Activated CD8-positive, alpha-beta memory T cell treated with anti-CD3 and anti-CD28 coated beads, Interleukin-2, amount 10 ng/mL, durations not matched to agents 7 days and 5 days (primary cell): ENCODE results near the gene DGKB. TPM values are rescaled to one million over a fixed set of nuclear protein-coding genes. Genes with fewer than 3 reads are reported as not detected.

ENCODE experiments used
- ATAC-seq: fragments of 150-1000 bp; cut with Tn5 transposase; one replicate; pipeline ENCODE4 v1.10.0; 2021; ENCODE audit warnings: moderate library complexity
- CTCF ChIA-PET: fragments of 350-600 bp; sonication (Branson Sonifier 250); formaldehyde crosslinking; loops from one replicate; lab custom pipeline; 2021; ENCODE audit warnings: antibody characterized with exemption; lab: Charles Lee
- DNase-seq: peaks from one replicate; pipeline ENCODE4 v3.0.0-alpha.2; 2020
- H3K27ac Mint-ChIP-seq: one replicate; pipeline ENCODE4 v1.8.0; 2021; ENCODE audit warnings: mild to moderate bottlenecking, mixed read lengths
- H3K27me3 Mint-ChIP-seq: one replicate; pipeline ENCODE4 v1.8.0; 2021; ENCODE audit warnings: mixed read lengths
- H3K36me3 Mint-ChIP-seq: one replicate; pipeline ENCODE4 v1.8.0; 2021; ENCODE audit warnings: mild to moderate bottlenecking, mixed read lengths
- H3K4me1 Mint-ChIP-seq: one replicate; pipeline ENCODE4 v1.8.0; 2021; ENCODE audit warnings: mixed read lengths
- H3K4me3 Mint-ChIP-seq: one replicate; pipeline ENCODE4 v1.8.0; 2021; ENCODE audit warnings: mild to moderate bottlenecking, moderate library complexity, mixed read lengths
- H3K9me3 Mint-ChIP-seq: one replicate; pipeline ENCODE4 v1.8.0; 2022; ENCODE audit warnings: low read depth, mixed read lengths
- total RNA-seq, 2 experiments: library from RNA; stranded (reverse); gene quantifications; one replicate each; pipeline ENCODE4 v1.2.3, GENCODE V29; 2021

Gene DGKB
- total RNA-seq, 2 experiments from 2014 or later = not detected

DNA sequence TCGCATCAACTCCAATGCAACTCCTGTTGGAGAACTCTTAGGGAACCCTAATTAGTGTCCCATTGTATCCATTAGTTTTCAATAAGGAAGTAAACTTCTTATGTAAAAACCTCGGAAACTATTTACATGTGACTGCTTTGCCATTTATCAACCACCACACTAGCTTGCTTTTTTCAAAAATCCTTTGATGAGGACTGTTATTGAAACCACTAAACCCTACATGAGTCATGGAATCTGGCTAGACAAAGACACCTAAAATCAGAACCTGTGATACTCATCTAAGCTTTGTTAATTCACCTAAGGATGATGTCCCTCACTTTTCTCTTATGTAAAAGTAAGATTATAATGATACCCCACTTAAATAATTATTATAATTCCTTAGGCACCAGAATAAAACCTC lies 499.0 kb downstream of the DGKB start:
- ATAC-seq (no peak), DNase-seq (no peak)
- no peaks in the 10 kb centered on the region for H3K4me1 Mint-ChIP-seq
- H3K27me3 Mint-ChIP-seq = no peaks in the 10 kb centered on the region
- CTCF ChIA-PET = no interaction called here
- H3K27ac Mint-ChIP-seq = no peak overlapping the region
- no peak overlapping the region for H3K4me3 Mint-ChIP-seq
- no peaks in the 10 kb centered on the region for H3K36me3 Mint-ChIP-seq
- H3K9me3 Mint-ChIP-seq = no peaks in the 10 kb centered on the region

DNA sequence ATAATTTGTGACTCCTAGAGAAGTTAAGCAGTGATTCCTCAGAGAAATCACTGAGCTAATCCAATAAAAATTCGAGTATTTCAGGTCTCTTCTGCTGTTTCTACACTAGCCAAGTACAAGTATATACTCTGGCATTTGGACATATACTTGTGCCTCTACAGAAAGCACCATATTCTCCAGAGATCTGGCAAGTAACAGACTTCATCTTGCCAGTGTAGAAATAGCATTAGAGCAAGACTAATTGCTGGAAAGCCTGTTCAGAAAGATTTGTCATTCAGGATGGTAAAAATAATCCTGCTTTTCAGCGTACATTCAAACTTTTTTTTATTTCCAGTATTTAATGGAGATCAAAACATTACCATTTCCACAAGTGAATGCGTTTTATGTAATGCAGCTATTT lies 502.3 kb downstream of the DGKB start:
- CTCF ChIA-PET = no interaction called here
- Mint-ChIP-seq H3K27ac (no peak overlapping the region), H3K27me3 (no peaks in the 10 kb centered on the region), H3K9me3 (no peaks in the 10 kb centered on the region), H3K4me3 (no peak overlapping the region), H3K36me3 (no peaks in the 10 kb centered on the region), H3K4me1 (no peaks in the 10 kb centered on the region)
- DNase-seq = no peak
- ATAC-seq = no peak

DNA sequence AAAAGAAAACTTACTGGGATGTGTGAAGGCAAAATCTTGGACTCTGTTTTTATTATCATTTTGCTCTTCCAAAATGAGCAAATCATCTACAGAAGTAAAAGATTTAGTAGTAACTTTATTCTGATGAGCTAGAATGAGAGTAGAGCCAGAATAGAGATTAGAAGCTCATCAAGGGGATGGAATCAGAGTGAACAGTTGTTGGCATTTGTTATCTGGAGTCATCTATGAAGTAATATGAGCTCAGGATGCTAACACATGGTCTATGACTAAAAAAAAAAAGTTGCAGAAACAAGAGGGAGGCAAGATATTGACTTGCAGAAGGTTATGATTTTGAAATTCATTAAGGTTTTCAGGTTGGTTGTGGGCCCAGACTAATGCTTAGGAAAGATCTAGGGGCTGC lies 504.0 kb downstream of the DGKB start:
- Mint-ChIP-seq H3K27me3 (no peaks in the 10 kb centered on the region), H3K4me1 (no peaks in the 10 kb centered on the region), H3K36me3 (no peaks in the 10 kb centered on the region), H3K4me3 (no peak overlapping the region), H3K9me3 (no peaks in the 10 kb centered on the region), H3K27ac (no peak overlapping the region)
- CTCF ChIA-PET = no interaction called here
- no peak for DNase-seq
- ATAC-seq = no peak

DNA sequence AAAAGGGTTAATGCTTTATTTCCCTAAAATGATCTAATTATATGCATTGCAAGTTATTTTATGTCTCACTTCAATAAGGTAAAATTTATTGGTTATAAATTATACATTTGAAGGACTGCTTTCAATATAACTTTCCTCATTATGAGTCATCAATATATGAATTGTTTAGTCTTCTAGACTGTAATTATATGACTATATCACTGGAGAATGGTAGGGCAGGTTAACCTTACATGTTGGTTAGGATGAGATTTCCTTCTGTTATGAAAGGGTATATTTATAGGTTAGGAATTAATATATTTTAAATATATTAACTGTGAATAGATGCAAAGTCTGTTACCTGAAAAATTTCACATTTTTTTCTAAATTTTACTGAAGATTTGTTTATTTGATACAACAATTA lies 506.7 kb downstream of the DGKB start:
- Mint-ChIP-seq H3K27ac (no peak overlapping the region), H3K4me3 (no peak overlapping the region), H3K36me3 (no peaks in the 10 kb centered on the region), H3K9me3 (no peaks in the 10 kb centered on the region), H3K4me1 (no peaks in the 10 kb centered on the region), H3K27me3 (no peaks in the 10 kb centered on the region)
- no peak for DNase-seq
- CTCF ChIA-PET = no interaction called here
- no peak for ATAC-seq

DNA sequence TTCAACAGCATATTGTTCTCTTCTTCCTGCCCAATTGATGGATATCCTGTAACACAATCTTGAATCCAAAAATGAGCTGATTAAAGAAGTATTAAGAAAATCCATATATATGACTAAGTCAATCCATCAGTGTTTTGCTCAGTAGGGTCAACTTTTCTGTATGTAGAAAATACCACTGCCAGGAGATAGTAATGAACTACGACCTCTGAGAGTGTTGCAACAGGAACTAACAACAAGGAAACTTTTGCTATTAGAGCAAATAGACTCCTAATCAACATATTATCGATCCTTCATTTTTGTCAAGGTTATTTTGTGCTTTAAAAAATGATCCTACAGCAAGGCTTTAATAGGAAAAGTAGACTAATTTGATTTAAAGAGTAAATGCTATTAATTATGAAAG lies 507.8 kb downstream of the DGKB start:
- Mint-ChIP-seq H3K9me3 (no peaks in the 10 kb centered on the region), H3K4me3 (no peak overlapping the region), H3K4me1 (no peaks in the 10 kb centered on the region), H3K27ac (no peak overlapping the region), H3K27me3 (no peaks in the 10 kb centered on the region), H3K36me3 (no peaks in the 10 kb centered on the region)
- DNase-seq = no peak
- ATAC-seq = no peak
- CTCF ChIA-PET = no interaction called here

DNA sequence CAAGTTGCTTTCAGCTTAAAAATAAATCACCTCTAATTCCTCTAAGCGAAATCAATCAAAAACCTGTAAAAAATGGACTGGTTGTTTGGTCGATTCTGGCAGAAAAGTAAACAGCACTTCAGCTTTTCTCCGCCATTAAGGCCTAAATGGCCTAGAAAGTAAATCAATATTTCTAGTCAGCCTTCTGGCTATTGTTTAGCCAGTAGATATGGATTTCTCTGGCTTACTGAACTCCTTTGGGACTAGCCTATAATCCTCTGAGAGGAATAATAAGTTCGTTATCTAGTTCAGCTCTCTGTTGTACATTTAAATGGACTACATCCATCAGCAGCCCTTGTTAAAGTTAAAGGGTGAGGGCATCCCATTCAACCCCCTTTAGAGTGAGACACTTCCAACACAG lies 513.0 kb downstream of the DGKB start:
- no peak for ATAC-seq
- H3K27me3 Mint-ChIP-seq = no peaks in the 10 kb centered on the region
- no peaks in the 10 kb centered on the region for H3K9me3 Mint-ChIP-seq
- DNase-seq = no peak
- no peaks in the 10 kb centered on the region for H3K4me1 Mint-ChIP-seq
- CTCF ChIA-PET = no interaction called here
- no peak overlapping the region for H3K27ac Mint-ChIP-seq
- no peaks in the 10 kb centered on the region for H3K36me3 Mint-ChIP-seq
- H3K4me3 Mint-ChIP-seq = no peak overlapping the region

DNA sequence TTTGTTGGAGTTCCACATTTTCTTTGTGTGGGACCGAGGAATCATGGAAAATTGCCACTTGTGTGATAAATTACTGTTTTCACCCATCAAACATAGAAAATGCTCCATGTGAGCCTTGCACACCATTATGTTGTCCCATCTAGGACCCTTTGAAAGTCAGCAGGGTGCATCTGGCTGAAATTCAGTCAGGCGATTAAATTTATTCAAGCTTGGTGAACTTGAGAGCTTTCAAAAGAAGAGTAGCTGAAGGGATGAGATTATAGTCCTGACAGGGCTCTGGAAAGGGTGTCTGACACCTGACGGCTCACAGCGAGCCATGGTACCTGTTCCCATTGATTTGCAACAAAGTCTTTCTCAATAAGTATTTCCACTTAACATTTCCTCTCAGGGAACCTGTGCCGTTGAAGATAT lies 513.4 kb downstream of the DGKB start:
- no peaks in the 10 kb centered on the region for H3K36me3 Mint-ChIP-seq
- DNase-seq (no peak), ATAC-seq (no peak)
- H3K27ac Mint-ChIP-seq = no peak overlapping the region
- no peaks in the 10 kb centered on the region for H3K27me3 Mint-ChIP-seq
- H3K4me1 Mint-ChIP-seq = no peaks in the 10 kb centered on the region
- no peak overlapping the region for H3K4me3 Mint-ChIP-seq
- no peaks in the 10 kb centered on the region for H3K9me3 Mint-ChIP-seq
- CTCF ChIA-PET = no interaction called here

DNA sequence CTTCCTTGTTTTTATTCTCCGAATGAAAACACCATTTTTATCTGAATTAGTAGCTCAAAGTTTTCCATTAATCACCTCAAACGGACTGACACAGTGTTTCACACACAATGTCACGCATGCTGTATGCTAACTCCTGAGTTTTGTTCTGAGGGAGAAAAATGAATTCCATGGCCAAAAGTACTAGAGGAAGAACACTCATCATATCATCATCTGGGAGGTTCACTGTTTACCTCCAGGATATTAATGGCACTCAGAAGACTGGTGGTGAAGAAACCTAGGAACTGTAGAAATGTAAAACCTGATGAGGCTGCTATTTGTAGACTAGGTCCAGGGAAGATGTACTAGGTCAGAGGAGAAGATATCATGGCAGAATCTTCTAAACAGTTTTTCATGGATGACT lies 517.5 kb downstream of the DGKB start:
- CTCF ChIA-PET = no interaction called here
- Mint-ChIP-seq H3K36me3 (no peaks in the 10 kb centered on the region), H3K9me3 (no peaks in the 10 kb centered on the region), H3K27me3 (no peaks in the 10 kb centered on the region), H3K27ac (no peak overlapping the region), H3K4me1 (no peaks in the 10 kb centered on the region), H3K4me3 (no peak overlapping the region)
- ATAC-seq (no peak), DNase-seq (no peak)

DNA sequence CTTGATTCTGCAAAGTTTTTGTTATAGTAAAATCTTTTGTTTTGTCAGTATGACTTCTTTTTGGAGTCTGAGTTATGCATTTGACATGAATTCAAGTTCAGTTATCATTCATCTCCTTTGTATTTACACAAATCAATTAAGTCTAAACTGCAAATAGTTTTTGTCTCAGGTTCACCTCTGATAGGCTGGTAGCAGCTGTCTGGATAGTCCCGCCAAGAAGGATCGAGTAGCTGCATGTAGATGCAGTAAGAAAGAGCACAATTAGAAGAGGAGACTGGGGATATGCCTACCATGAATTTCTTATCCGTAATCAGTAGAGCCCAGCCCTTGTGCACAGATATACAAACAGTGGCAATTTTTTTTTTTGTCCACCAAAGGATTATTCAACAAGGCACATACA lies 520.6 kb downstream of the DGKB start:
- no peaks in the 10 kb centered on the region for H3K9me3 Mint-ChIP-seq
- ATAC-seq (no peak), DNase-seq (no peak)
- H3K27ac Mint-ChIP-seq = no peak overlapping the region
- H3K36me3 Mint-ChIP-seq = no peaks in the 10 kb centered on the region
- H3K4me1 Mint-ChIP-seq = no peaks in the 10 kb centered on the region
- H3K4me3 Mint-ChIP-seq = no peak overlapping the region
- no peaks in the 10 kb centered on the region for H3K27me3 Mint-ChIP-seq
- CTCF ChIA-PET = no interaction called here

DNA sequence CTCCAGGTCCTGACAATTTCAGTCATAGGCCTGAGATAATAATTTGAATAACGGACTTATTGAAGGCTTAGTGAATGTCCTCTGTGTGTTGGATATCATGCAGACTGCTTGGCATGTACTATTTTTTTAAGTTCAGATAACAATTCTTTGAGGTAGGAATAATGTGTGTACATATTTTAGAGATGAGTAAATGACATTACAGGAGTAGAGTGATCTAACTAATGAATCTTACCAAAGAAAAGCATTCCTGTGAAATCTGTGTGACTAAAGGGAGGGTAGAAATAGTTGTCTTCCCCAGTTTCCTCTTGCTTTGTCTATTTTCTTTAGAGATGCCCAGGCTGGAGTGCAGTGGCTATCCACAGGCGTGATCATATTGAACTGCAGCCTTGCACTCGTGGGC lies 521.2 kb downstream of the DGKB start:
- no peaks in the 10 kb centered on the region for H3K27me3 Mint-ChIP-seq
- H3K9me3 Mint-ChIP-seq = no peaks in the 10 kb centered on the region
- H3K4me3 Mint-ChIP-seq = no peak overlapping the region
- DNase-seq (no peak), ATAC-seq (no peak)
- CTCF ChIA-PET = no interaction called here
- no peaks in the 10 kb centered on the region for H3K36me3 Mint-ChIP-seq
- H3K4me1 Mint-ChIP-seq = no peaks in the 10 kb centered on the region
- no peak overlapping the region for H3K27ac Mint-ChIP-seq

DNA sequence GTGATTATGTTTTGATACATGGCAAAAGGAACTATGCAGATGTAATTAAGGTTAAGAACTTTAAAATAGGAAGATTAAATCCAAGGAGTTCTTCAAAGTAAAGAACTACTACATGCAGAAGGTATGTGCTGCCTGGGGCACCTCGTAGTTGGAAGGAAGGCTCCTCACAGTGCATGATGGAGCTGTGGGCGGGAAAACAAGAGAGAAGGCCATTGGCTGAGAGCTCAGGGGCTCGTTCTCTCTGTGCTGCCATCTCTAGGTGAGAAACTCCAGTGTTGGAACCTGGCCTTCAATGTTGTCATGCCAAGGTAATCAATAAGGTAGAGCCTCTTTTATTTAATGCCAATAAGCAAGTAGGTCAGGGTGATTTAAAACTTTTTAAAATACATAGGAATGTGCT lies 521.7 kb downstream of the DGKB start:
- H3K27ac Mint-ChIP-seq = no peak overlapping the region
- no peaks in the 10 kb centered on the region for H3K4me1 Mint-ChIP-seq
- CTCF ChIA-PET = no interaction called here
- no peaks in the 10 kb centered on the region for H3K9me3 Mint-ChIP-seq
- no peaks in the 10 kb centered on the region for H3K27me3 Mint-ChIP-seq
- ATAC-seq (no peak), DNase-seq (no peak)
- H3K36me3 Mint-ChIP-seq = no peaks in the 10 kb centered on the region
- H3K4me3 Mint-ChIP-seq = no peak overlapping the region

DNA sequence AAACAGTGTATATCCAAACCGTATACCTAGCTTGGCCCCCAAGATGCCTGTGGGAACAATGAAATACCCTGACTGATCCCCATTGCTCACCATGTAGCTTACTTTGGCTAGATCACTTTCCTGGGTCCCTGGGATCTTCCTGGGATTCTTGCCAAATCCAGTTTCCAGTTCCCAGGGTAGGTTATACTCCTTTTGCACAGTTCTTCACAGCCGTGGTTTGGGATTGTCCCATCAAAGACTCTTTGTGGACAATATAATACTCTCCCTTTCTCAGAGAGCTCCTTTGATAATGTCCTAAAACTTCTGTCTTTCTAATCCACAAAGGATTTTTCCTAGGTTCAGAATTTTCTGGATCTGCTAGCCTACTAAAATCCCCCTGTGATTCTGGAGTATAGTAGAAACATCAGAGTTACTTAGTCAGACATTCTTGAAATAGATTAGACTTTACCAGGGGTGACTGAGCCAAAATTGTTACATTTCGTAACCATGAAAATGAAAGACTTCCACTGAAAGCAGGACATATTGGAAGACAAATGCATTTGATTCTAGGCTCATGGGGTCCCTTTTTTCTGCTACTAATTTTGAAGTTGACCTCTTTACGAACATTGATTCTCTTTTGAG lies 524.8 kb downstream of the DGKB start:
- DNase-seq = no peak
- Mint-ChIP-seq H3K9me3 (no peaks in the 10 kb centered on the region), H3K4me1 (peaks cover 4% of the 10 kb centered on the region), H3K4me3 (no peak overlapping the region), H3K36me3 (no peaks in the 10 kb centered on the region), H3K27me3 (no peaks in the 10 kb centered on the region), H3K27ac (no peak overlapping the region)
- CTCF ChIA-PET = no interaction called here
- ATAC-seq = no peak

DNA sequence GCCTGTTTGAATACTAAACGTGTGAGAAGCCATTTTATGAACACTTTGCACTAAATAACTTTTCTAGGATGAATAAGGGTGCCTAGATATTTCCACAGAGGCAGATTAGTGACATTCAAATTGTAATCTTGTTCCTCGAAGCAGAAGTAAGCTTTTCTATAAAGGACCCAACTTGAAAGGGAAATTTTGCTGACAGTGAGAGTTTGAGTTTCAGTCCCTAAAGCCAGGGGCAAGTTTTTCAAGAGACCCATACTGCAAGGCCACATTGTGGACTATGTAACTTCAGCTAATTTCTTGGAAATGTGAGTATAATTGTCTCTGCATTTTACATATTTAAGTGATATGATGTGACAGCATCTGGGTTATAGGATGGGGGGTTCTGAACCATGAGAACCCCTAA lies 525.8 kb downstream of the DGKB start:
- Mint-ChIP-seq H3K27me3 (no peaks in the 10 kb centered on the region), H3K9me3 (no peaks in the 10 kb centered on the region), H3K27ac (no peak overlapping the region), H3K4me1 (peaks cover 4% of the 10 kb centered on the region), H3K36me3 (no peaks in the 10 kb centered on the region), H3K4me3 (no peak overlapping the region)
- no peak for DNase-seq
- CTCF ChIA-PET = no interaction called here
- ATAC-seq = no peak

DNA sequence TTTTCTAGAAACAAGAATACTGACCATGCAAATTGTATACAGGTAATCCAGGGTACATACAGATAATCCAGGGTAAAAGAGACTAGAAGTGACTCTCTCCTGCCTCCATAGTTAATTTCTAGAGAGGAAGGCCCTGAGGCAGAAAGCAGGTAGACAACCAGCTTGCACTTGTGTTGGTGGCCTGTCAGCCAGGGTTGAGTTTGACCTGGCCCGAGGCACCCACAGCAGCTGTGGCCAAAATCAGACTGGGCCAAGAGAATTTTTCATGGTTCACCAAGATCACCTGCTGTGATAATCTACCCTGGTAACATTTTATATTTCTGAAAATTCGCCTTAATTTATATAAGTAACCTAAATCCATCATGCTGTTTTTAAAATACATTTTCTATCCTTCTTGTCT lies 526.6 kb downstream of the DGKB start:
- Mint-ChIP-seq H3K4me3 (no peak overlapping the region), H3K36me3 (no peaks in the 10 kb centered on the region), H3K27ac (no peak overlapping the region), H3K4me1 (peaks cover 4% of the 10 kb centered on the region), H3K27me3 (no peaks in the 10 kb centered on the region), H3K9me3 (no peaks in the 10 kb centered on the region)
- ATAC-seq = no peak
- CTCF ChIA-PET = no interaction called here
- no peak for DNase-seq

DNA sequence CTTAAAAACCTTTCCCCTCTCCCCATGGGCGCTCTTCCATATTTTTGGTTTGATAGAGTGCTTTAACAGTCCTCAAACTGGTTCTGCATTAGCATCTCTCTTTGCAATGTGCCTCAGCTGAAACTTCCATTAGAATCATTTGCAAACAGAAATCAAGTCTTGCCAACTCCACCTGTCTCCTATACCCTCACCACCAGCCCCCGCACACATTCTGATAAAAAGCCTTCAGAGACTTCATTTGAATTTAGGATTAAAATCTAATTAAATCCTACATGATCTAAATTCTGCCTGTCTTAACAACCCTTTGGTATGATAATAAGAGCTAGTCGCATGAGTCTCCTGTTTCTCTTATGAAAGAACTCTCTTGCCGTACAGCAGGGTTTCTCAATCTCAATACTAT lies 528.2 kb downstream of the DGKB start:
- no peaks in the 10 kb centered on the region for H3K27me3 Mint-ChIP-seq
- ATAC-seq (no peak), DNase-seq (no peak)
- no peak overlapping the region for H3K4me3 Mint-ChIP-seq
- H3K36me3 Mint-ChIP-seq = no peaks in the 10 kb centered on the region
- no peak overlapping the region for H3K27ac Mint-ChIP-seq
- H3K9me3 Mint-ChIP-seq = peaks cover 1% of the 10 kb centered on the region
- CTCF ChIA-PET = no interaction called here
- H3K4me1 Mint-ChIP-seq = peaks cover 4% of the 10 kb centered on the region
